GM18873 (cell line): ENCODE measurements around the gene SH3GLB2.
"Not testable (repeated sequence)": the region's sequence is repeated elsewhere in the genome, so short reads cannot be mapped to it uniquely, and the experiment has no call there.

ENCODE experiments used
- ATAC-seq: cut with Tn5 transposase; IDR thresholded peaks from one replicate; pipeline ENCODE4 v1.9.1; 2021; ENCODE audit warnings: mild to moderate bottlenecking, moderate library complexity, moderate number of reproducible peaks; ENCODE audit not compliant: unreplicated experiment, low FRiP score

The SH3GLB2 gene

DNA sequence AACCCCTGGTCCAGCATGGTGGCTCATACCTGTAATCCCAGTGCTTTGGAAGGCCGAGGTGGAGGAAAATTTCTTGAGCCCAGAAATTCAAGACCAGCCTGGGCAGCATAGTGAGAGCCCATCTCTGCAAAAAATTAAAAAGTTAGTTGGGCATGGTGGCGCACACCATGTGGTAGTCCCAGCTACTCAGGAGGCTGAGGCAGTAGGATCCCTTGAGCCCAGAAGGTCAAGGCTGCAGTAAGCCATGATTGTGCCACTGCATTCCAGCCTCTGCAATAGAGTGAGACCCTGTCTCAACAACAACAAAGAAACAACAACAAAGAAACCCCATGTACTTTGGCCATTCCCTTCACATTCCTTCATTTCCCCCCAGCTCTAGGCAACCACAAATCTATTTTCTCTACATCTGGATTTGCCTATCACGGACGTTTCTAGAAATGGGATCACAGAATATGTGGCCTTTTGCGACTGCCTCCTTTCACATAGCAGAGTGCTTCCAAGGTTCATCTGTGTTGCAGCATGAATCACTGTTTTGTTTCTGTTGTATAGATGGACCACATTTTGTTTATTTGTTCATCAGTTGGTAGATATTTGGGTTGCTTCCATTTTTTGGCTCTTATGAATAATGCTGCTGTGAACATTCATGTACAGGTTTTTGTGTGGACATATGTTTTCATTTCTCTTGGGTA, 26.2 kb upstream of the SH3GLB2 start:
- no peak for ATAC-seq

DNA sequence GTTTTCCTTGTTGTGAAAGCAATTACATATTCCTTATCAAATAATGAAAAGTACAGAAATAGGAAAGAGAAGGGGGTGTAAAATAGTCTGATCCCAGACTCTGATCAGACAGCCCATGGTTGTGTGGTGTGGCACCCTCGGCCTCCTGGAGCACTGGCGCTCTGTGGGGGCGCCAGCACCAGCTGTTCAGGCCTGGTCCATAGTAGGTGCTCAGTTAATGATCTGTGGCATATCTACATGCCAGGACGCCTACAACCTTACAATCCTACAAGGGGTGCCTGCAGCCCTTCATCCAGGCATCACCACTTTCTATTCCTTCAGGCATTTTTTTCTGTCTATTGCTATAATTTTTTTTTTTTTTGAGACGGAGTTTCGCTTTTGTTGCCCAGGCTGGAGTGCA, 24.9 kb upstream of the SH3GLB2 start:
- no peak for ATAC-seq

- no peak for ATAC-seq
Measured at GRCh38 chr9:129052592-129052991, 24.5 kb upstream of the SH3GLB2 start.

- ATAC-seq = no peak
Measured at GRCh38 chr9:129042016-129042415, 13.9 kb upstream of the SH3GLB2 start.

- ATAC-seq = no peak
Measured at GRCh38 chr9:129040113-129040643, 12.0 kb upstream of the SH3GLB2 start.

DNA sequence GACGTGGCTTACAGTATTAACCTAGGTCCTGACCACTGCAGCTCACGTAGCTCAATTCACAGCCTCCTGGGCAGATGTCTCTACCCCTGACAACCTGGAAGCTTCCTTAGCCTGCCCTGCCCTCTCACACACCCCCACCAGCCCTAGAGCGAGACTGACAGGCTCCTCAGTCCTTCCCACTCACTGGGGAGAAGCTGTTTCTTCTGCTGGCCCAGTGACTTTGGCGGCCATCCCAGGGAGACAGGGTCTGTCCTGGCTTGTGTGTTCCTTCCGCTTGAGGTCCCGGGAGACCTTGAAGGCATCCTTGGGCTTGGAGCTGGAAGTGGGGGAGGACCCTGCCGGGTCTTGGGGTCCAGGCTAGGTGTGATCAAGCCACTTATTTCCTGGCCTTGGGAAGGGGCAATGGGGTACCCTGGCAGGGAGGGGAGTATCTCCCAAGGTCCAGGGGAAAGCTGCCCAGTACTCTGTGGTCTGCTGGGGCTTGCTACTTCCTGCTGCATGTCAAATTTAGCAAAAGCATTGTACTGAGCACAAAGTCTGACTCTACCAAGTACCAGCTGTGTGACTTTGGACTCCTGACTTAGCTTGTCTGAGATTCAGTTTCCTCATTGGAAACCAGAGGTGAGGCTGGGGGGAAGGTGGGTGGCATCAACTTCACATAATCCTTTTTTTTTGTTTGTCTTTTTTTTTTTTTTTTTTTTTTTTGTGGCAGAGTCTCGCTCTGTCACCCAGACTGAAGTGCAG, 10.2 kb upstream of the SH3GLB2 start:
- ATAC-seq = no peak

DNA sequence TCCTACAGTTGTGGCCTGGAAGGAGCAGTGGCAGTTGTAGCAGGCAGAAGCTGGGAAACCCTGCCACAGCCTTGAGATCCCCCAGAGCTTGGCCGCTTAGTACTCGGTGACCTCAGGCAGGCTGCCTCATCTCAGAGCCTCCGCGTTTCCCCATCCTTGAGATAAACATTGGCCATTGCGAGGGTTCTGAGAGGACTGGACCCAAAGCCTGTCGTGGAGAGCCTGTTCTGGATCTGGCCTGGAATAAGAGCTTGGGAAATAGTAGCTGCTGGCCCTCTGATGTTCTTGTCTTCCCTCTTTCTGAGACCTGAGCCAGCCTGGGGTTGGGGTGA, 9.6 kb upstream of the SH3GLB2 start:
- no peak for ATAC-seq

- no peak for ATAC-seq
Measured at GRCh38 chr9:129036923-129037766, 9.0 kb upstream of the SH3GLB2 start.

- peak; percentile 91 for ATAC-seq
Measured at GRCh38 chr9:129036241-129036922, 8.3 kb upstream of the SH3GLB2 start, which contains the start of gene MIGA2. Gene MIGA2, plus strand, starts transcription at chr9:129036626. Its CDS starts 3,969 bp downstream, at chr9:129040595.

DNA sequence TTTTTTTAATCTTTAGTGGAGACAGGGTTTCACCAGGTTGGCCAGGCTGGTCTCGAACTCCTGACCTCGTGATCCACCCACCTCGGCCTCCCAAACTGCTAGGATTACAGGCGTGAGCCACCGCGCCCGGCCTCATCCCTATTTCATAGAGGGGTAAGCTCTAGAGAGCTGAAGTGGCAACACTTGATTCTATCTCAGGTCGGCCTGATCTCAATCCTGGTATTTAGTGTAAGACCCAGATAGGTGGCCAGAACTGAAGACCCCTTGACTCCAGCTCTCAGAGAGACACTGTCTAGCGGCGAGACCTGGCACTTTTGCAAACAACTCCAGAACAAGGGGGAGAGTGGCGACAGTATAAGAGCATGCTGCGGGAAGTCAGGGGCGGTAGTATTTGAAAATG, 7.7 kb upstream of the SH3GLB2 start:
- ATAC-seq = not testable (repeated sequence)

GRCh38 chr9:129033216-129033615, 5.1 kb upstream of the SH3GLB2 start:
- ATAC-seq = no peak

GRCh38 chr9:129032541-129033159, 4.5 kb upstream of the SH3GLB2 start:
- no peak for ATAC-seq

DNA sequence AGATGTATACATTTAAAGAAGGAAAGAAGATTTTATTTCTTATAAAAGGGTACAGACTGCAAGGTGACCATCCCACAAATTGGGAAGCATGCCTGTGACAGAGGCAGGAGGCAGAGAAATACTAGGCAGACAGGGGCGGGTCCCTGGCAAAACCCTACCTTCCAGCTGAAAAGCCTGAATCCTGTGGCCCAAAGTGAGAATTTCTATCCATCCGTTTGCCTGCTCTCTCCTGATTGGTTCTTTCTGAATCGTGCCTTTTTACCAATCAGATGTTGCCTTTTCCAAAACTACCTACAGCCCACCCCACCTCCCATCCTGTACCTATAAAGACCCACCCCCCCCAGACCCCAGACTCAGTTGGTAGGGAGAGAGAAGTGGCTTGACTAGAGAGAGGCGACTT, 3.4 kb upstream of the SH3GLB2 start:
- no peak for ATAC-seq

GRCh38 chr9:129030191-129030590, 2.1 kb upstream of the SH3GLB2 start:
- no peak for ATAC-seq

GRCh38 chr9:129027685-129028191, 393 bp downstream of the SH3GLB2 start:
- peak; percentile 33 for ATAC-seq

GRCh38 chr9:129027224-129027684, 877 bp downstream of the SH3GLB2 start:
- ATAC-seq = no peak

DNA sequence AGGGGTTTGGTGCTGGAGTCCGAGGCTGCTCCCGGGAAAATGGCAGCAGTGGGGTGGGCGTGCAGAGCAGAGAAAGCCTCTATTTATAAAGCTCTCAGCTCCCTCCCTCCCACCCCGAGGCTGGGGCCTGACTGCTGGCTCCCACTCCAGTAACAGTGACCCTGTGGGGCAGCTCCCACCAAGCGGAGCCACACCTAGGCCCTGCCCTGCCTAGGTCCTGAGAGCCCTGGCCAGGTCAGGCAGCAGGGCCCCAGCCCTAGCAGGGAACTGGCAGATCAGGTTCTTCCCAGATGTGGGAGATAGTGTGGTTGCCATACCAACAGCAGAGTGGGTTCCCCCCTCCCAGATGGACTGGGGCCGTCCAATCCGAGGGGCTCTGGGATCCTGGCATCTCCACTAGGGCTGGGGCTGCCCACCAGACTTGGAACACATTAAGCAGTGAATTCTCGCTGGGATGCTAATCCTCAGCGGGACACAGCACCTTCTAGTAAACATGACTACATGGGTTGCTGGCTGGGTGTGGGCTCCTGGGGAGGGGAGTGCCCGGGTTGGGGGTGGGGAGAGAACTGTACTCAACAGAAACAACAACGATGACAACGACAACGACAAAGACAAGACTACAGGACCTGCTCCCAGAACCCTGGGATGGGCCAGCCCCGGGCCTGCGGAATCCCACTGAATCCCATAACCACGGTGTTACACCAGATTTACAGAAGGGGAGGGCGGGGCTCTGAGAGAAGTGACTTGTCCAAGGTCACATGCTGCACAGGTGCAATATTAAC, 1.5 kb downstream of the SH3GLB2 start:
- no peak for ATAC-seq

GRCh38 chr9:129023908-129024233, 4.3 kb downstream of the SH3GLB2 start:
- ATAC-seq = no peak
